SKM-1 treated with dmso at 0.1 percent for 144 hours (cell line): ENCODE results near the gene SLC25A2.
"Not testable (repeated sequence)": the region's sequence is repeated elsewhere in the genome, so short reads cannot be mapped to it uniquely, and the experiment has no call there.

Experiments
- DNase-seq: peaks from one replicate; lab custom pipeline; 2025; ENCODE audit not compliant: unreplicated experiment; lab: John Stamatoyannopoulos, UW

SLC25A2 gene

DNA sequence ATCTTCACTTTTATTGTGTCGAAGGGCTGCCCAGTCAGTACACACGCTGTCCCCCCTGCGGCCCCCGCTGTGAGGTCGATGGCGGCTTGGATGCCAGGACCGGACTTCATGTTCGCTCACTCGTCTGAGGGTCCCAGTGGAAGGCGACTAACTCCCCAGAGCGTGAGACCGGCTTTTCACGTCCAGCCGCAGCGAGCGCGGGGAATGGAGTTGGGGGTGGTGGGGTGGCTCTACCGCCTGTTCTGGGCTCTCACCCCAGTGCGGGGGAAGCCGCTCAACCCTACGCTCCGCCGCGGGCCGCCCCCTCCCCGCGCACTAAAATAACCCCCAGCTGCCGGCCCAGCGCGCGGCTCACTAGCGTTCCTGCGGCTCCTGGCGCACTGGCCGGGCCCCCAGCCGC lies at the start of gene SLC25A2:
TSS of gene SLC25A2 (minus strand) at position 294 of the 400 bp plus-strand sequence. CDS start at position 110, 184 bp downstream.
- DNase-seq: no peak

- DNase-seq: no peak
Measured at GRCh38 chr5:141351591-141351990, 47.7 kb upstream of the SLC25A2 start.

DNA sequence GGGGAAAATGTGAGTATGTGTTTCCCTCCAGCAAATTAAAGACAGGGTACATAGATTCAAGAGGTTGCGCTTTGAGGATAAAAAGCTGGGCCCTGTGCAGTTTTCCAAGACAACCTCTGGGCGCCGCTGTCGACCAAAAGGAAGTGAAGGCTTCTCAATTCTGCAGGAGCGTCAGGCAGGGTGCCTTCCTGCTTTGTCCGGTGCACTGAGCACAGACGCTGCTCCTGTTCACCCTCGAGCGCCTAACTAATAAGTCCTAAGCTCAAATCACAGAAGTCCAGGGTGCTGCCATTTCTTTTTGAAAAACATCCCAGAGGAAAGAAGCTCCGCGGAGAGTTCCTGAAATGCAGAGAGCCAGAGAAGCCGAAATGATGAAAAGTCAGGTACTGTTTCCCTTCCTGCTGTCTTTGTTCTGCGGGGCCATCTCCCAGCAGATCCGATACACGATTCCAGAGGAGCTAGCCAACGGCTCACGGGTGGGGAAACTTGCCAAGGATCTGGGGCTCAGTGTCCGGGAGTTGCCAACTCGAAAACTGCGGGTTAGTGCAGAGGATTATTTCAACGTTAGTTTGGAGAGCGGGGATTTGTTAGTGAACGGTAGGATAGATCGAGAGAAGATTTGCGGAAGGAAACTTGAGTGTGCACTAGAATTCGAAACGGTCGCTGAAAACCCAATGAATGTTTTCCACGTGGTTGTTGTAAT lies 46.2 kb upstream of the SLC25A2 start, which contains the start of gene PCDHGB1:
TSS of gene PCDHGB1 (plus strand) at position 183 of the 703 bp plus-strand sequence. CDS start at position 345, 162 bp downstream.
- peak; percentile 8 for DNase-seq

DNA sequence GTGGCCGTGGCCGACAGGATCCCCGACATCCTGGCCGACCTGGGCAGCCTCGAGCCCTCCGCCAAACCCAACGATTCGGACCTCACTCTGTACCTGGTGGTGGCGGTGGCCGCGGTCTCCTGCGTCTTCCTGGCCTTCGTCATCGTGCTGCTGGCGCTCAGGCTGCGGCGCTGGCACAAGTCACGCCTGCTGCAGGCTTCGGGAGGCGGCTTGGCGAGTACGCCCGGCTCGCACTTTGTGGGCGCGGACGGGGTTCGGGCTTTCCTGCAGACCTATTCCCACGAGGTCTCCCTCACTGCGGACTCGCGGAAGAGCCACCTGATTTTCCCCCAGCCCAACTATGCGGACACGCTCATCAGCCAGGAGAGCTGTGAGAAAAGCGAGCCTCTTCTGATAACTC lies 42.2 kb upstream of the SLC25A2 start:
- DNase-seq: not testable (repeated sequence)

DNA sequence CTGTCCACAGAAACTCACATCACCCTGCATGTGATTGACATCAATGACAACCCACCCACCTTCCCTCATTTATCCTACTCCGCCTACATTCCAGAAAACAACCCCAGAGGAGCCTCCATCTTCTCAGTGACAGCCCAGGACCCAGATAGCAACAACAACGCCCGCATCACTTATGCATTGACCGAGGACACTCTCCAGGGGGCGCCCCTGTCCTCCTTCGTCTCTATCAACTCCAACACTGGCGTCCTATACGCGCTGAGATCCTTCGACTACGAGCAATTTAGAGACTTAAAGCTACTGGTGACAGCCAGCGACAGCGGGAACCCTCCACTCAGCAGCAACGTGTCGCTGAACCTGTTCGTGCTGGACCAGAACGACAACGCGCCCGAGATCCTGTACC lies 41.5 kb upstream of the SLC25A2 start:
- no peak for DNase-seq

DNA sequence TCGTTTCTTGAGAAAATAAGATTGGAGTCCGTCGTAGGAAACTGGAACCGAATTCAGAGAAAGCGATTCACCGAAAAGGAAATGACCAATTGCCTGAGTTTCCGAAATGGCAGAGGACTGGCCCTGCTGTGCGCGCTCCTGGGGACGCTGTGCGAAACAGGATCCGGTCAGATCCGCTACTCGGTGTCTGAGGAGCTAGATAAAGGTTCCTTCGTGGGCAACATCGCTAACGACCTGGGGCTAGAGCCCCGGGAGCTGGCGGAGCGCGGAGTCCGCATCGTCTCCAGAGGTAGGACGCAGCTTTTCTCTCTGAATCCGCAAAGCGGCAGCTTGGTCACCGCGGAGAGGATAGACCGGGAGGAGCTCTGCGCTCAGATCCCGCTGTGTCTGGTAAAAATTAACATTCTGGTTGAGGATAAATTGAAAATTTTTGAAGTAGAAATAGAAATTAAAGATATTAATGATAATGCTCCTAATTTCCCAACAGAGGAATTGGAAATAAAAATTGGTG lies 40.2 kb upstream of the SLC25A2 start:
- DNase-seq: no peak

- DNase-seq: no peak
Measured at GRCh38 chr5:141343242-141343952, 39.5 kb upstream of the SLC25A2 start, which contains the start of gene PCDHGA3. TSS of gene PCDHGA3 (plus strand) at chr5:141343829. CDS start at chr5:141344034, 205 bp downstream.

DNA sequence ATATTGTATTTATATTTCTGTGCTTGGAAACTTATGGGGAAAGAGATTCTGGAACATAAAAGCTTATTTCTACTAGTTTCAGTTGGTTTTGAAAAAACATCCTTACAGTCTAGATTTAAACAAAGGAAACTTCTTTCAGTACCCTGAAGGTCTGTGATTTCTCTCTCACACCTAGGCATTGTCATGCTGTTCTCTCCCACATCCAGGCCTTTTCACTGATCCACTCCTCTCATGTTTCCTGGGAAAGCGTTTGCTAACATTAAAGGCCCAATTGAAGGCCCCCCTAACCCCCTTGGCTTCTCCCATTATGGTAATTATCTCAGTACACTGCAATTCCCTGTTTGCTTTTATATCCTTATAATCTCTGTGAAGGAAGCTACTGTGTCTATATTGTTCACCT lies 38.9 kb upstream of the SLC25A2 start:
- DNase-seq: no peak

- DNase-seq: not testable (repeated sequence)
Measured at GRCh38 chr5:141340781-141341354, 37.0 kb upstream of the SLC25A2 start.

GRCh38 chr5:141338538-141339306 lies 34.9 kb upstream of the SLC25A2 start, which contains the start of gene PCDHGA2:
TSS of gene PCDHGA2 (plus strand) at chr5:141338760.
- no peak for DNase-seq

DNA sequence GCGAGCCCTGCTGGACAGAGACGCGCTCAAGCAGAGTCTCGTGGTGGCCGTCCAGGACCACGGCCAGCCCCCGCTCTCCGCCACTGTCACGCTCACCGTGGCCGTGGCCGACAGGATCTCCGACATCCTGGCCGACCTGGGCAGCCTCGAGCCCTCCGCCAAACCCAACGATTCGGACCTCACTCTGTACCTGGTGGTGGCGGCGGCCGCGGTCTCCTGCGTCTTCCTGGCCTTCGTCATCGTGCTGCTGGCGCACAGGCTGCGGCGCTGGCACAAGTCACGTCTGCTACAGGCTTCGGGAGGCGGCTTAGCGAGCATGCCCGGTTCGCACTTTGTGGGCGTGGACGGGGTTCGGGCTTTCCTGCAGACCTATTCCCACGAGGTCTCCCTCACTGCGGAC lies 28.7 kb upstream of the SLC25A2 start:
- not testable (repeated sequence) for DNase-seq

DNA sequence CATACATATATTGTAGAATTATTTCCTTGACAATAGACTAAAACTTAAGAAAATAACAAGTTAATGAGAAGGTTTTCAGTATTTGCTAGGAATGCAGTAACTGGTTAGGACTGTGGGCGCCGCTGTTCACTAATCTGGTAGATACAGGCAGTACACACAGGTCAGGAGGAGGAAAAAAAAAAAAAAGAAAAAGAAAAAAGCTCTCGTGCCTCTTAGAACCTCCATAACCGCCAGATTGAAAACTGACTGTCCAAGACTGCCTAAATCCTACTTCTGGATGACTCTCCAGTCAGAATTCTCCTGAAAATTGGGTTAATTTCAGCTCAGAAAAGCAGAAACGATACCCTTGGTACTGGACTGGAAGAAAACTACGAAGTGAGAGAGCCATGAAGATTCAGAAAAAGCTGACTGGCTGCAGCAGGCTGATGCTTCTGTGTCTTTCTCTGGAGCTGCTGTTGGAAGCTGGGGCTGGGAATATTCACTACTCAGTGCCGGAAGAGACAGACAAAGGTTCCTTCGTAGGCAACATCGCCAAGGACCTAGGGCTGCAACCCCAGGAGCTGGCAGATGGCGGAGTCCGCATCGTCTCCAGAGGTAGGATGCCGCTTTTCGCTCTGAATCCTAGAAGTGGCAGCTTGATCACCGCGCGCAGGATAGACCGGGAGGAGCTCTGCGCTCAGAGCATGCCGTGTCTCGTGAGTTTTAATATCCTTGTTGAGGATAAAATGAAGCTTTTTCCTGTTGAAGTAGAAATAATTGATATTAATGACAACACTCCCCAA lies 26.6 kb upstream of the SLC25A2 start, which contains the start of gene PCDHGA1:
TSS of gene PCDHGA1 (plus strand) at position 216 of the 782 bp plus-strand sequence.
- no peak for DNase-seq

GRCh38 chr5:141328231-141328630 lies 24.4 kb upstream of the SLC25A2 start:
- no peak for DNase-seq

- DNase-seq: no peak
Measured at GRCh38 chr5:141326088-141326854, 22.4 kb upstream of the SLC25A2 start.

DNA sequence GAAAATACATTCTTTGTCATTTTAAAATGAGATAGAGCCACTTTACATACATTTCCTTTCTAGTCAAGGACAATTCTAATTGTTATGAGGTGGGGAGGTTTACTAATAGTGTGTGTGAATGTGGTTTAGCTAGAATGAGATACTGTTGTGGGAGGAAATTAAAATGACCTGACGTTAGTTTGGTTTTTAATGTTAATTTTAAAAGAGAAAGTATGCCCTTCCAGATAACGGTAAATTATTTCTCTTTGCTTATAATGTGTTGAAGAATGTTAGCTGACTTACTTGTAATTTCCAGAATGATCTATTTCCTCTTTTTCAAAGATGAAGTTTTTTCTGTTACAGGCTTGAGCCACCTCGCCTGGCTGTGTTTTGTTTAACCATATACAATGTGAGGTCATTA lies 18.4 kb upstream of the SLC25A2 start:
- no peak for DNase-seq

GRCh38 chr5:141320225-141321169 lies 16.6 kb upstream of the SLC25A2 start, which contains the start of gene TAF7:
TSS of gene TAF7 (minus strand) at chr5:141320784. CDS start at chr5:141320044, 740 bp downstream.
- peak; percentile 83 for DNase-seq

DNA sequence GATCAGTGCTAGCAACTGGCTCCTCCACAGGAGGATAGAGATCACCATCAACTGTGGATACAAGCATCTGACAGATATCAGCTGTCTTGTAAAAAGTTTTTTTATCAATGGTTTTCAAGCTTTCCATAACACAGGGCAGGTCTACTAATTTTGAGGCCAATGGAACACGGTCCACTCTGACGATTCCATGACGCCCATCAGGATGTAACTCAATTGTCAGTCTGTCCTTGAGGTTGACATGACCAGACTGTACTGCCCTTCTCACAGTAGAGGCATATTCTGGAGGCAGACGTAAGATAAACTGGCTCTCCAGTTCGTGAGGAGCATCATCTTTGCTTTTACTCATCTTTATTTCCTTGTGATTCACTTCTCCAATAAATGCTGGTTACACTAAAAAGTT lies 15.8 kb upstream of the SLC25A2 start:
- DNase-seq: no peak

GRCh38 chr5:141319202-141319601 lies 15.4 kb upstream of the SLC25A2 start:
- no peak for DNase-seq
